Measurements from ENCODE around the gene ABCA8. TPM values are rescaled to one million over a fixed set of nuclear protein-coding genes. Genes with fewer than 3 reads are reported as not detected.
"Not testable (repeated sequence)": the region's sequence is repeated elsewhere in the genome, so short reads cannot be mapped to it uniquely, and the experiment has no call there.

The ABCA8 gene
- total and polyA plus RNA-seq, 3 experiments from 2014 or later, result not detected

GRCh38 chr17:68950725-68951124, 4.5 kb downstream of the ABCA8 start:
- H3K9me3 ChIP-seq (ENCODE audit: low read length), result no peaks in the 10 kb centered on the region

GRCh38 chr17:68947868-68948267, 7.3 kb downstream of the ABCA8 start:
- POLR2A ChIA-PET; DNase-seq; H3K9me3 Mint-ChIP-seq; CTCF ChIA-PET; H3K27me3 Mint-ChIP-seq; H3K4me3 ChIP-seq (ENCODE audit: low read length); H3K4me1 Mint-ChIP-seq; H3K27ac Mint-ChIP-seq; H3K4me1 ChIP-seq (ENCODE audit: insufficient read depth, low read length); H3K36me3 Mint-ChIP-seq; H3K9me3 ChIP-seq (ENCODE audit: low read length); H3K27me3 ChIP-seq (ENCODE audit: insufficient read depth, low read length, poor library complexity, severe bottlenecking); H3K27ac ChIP-seq (ENCODE audit: low read depth, low read length); H3K36me3 ChIP-seq (ENCODE audit: insufficient read depth, low read length); H3K4me3 Mint-ChIP-seq: not testable (repeated sequence)

More at GRCh38 chr17:68950725-68951124, 4.5 kb downstream of the ABCA8 start:
- H3K4me1 ChIP-seq (ENCODE audit: insufficient read depth, low read length), result no peaks in the 10 kb centered on the region
- CTCF ChIA-PET, result no interaction called here
- no peak overlapping the region for H3K27ac ChIP-seq (ENCODE audit: low read depth, low read length)
- H3K4me3 Mint-ChIP-seq, result no peak overlapping the region
- H3K4me3 ChIP-seq (ENCODE audit: low read length), result no peak overlapping the region
- peaks cover 3 to 5% of the 10 kb centered on the region in 2 donors for H3K27me3 Mint-ChIP-seq
- no peaks in the 10 kb centered on the region for H3K4me1 Mint-ChIP-seq
- DNase-seq, result no peak
- no peaks in the 10 kb centered on the region for H3K27me3 ChIP-seq (ENCODE audit: insufficient read depth, low read length, poor library complexity, severe bottlenecking)
- H3K9me3 Mint-ChIP-seq, result peaks cover 0 to 2% (median 0%) of the 10 kb centered on the region in 5 donors
- POLR2A ChIA-PET, result no interaction called here
- no peaks in the 10 kb centered on the region for H3K36me3 Mint-ChIP-seq
- no peaks in the 10 kb centered on the region for H3K36me3 ChIP-seq (ENCODE audit: insufficient read depth, low read length)
- no peak overlapping the region for H3K27ac Mint-ChIP-seq

- no peaks in the 10 kb centered on the region for H3K4me1 Mint-ChIP-seq
- no peaks in the 10 kb centered on the region for H3K36me3 Mint-ChIP-seq
- no peak overlapping the region for H3K27ac ChIP-seq (ENCODE audit: low read depth, low read length)
- H3K4me3 Mint-ChIP-seq, result no peak overlapping the region
- H3K27ac Mint-ChIP-seq, result no peak overlapping the region
- no peak overlapping the region for H3K4me3 ChIP-seq (ENCODE audit: low read length)
- H3K9me3 ChIP-seq (ENCODE audit: low read length), result no peaks in the 10 kb centered on the region
- peaks cover 4 to 8% of the 10 kb centered on the region in 2 donors for H3K27me3 Mint-ChIP-seq
- H3K4me1 ChIP-seq (ENCODE audit: insufficient read depth, low read length), result no peaks in the 10 kb centered on the region
- ChIA-PET CTCF (no interaction called here), POLR2A (no interaction called here)
- no peaks in the 10 kb centered on the region for H3K27me3 ChIP-seq (ENCODE audit: insufficient read depth, low read length, poor library complexity, severe bottlenecking)
- peaks cover 0 to 3% (median 0%) of the 10 kb centered on the region in 5 donors for H3K9me3 Mint-ChIP-seq
- DNase-seq, result no peak
- no peaks in the 10 kb centered on the region for H3K36me3 ChIP-seq (ENCODE audit: insufficient read depth, low read length)
These were observed 10.7 kb downstream of the ABCA8 start for GRCh38 chr17:68944435-68945035.

GRCh38 chr17:68943812-68944182, 11.4 kb downstream of the ABCA8 start:
- H3K36me3 ChIP-seq (ENCODE audit: insufficient read depth, low read length); POLR2A ChIA-PET; H3K36me3 Mint-ChIP-seq; CTCF ChIA-PET; H3K4me1 ChIP-seq (ENCODE audit: insufficient read depth, low read length); H3K27me3 ChIP-seq (ENCODE audit: insufficient read depth, low read length, poor library complexity, severe bottlenecking); H3K27ac Mint-ChIP-seq; H3K4me3 ChIP-seq (ENCODE audit: low read length); H3K9me3 ChIP-seq (ENCODE audit: low read length); H3K4me1 Mint-ChIP-seq; H3K27me3 Mint-ChIP-seq; H3K27ac ChIP-seq (ENCODE audit: low read depth, low read length); H3K9me3 Mint-ChIP-seq; DNase-seq; H3K4me3 Mint-ChIP-seq: not testable (repeated sequence)

GRCh38 chr17:68943123-68943811, 11.9 kb downstream of the ABCA8 start:
- DNase-seq, result no peak
- ChIA-PET POLR2A (no interaction called here), CTCF (no interaction called here)
- Histone ChIP-seq H3K27me3 (ENCODE audit: insufficient read depth, low read length, poor library complexity, severe bottlenecking) (no peaks in the 10 kb centered on the region), H3K36me3 (ENCODE audit: insufficient read depth, low read length) (no peaks in the 10 kb centered on the region), H3K27ac (ENCODE audit: low read depth, low read length) (no peak overlapping the region), H3K4me3 (ENCODE audit: low read length) (no peak overlapping the region), H3K9me3 (ENCODE audit: low read length) (no peaks in the 10 kb centered on the region), H3K4me1 (ENCODE audit: insufficient read depth, low read length) (no peaks in the 10 kb centered on the region)
- Mint-ChIP-seq H3K27ac (no peak overlapping the region), H3K4me3 (no peak overlapping the region), H3K9me3 (peaks cover 0 to 3% (median 0%) of the 10 kb centered on the region in 5 donors), H3K4me1 (no peaks in the 10 kb centered on the region), H3K27me3 (peaks cover 4 to 8% of the 10 kb centered on the region in 2 donors), H3K36me3 (no peaks in the 10 kb centered on the region)

GRCh38 chr17:68942389-68942788, 12.8 kb downstream of the ABCA8 start:
- Mint-ChIP-seq H3K27me3 (peaks cover 7 to 8% of the 10 kb centered on the region in 2 donors), H3K9me3 (peaks cover 0 to 3% (median 0%) of the 10 kb centered on the region in 5 donors), H3K4me3 (no peak overlapping the region), H3K36me3 (no peaks in the 10 kb centered on the region), H3K27ac (no peak overlapping the region), H3K4me1 (no peaks in the 10 kb centered on the region)
- CTCF ChIA-PET, result no interaction called here
- Histone ChIP-seq H3K36me3 (ENCODE audit: insufficient read depth, low read length) (no peaks in the 10 kb centered on the region), H3K4me1 (ENCODE audit: insufficient read depth, low read length) (no peaks in the 10 kb centered on the region), H3K9me3 (ENCODE audit: low read length) (no peaks in the 10 kb centered on the region), H3K4me3 (ENCODE audit: low read length) (no peak overlapping the region), H3K27me3 (ENCODE audit: insufficient read depth, low read length, poor library complexity, severe bottlenecking) (no peaks in the 10 kb centered on the region), H3K27ac (ENCODE audit: low read depth, low read length) (no peak overlapping the region)
- no peak for DNase-seq
- POLR2A ChIA-PET, result no interaction called here

GRCh38 chr17:68941761-68942160, 13.4 kb downstream of the ABCA8 start:
- H3K36me3 Mint-ChIP-seq, result no peaks in the 10 kb centered on the region
- no peaks in the 10 kb centered on the region for H3K4me1 Mint-ChIP-seq
- no peak overlapping the region for H3K4me3 Mint-ChIP-seq
- no peak for DNase-seq
- CTCF ChIA-PET, result no interaction called here
- H3K27ac Mint-ChIP-seq, result no peak overlapping the region
- Histone ChIP-seq H3K4me3 (ENCODE audit: low read length) (no peak overlapping the region), H3K4me1 (ENCODE audit: insufficient read depth, low read length) (no peaks in the 10 kb centered on the region), H3K27ac (ENCODE audit: low read depth, low read length) (no peak overlapping the region), H3K9me3 (ENCODE audit: low read length) (no peaks in the 10 kb centered on the region), H3K27me3 (ENCODE audit: insufficient read depth, low read length, poor library complexity, severe bottlenecking) (no peaks in the 10 kb centered on the region), H3K36me3 (ENCODE audit: insufficient read depth, low read length) (no peaks in the 10 kb centered on the region)
- POLR2A ChIA-PET, result no interaction called here
- peaks cover 8 to 11% of the 10 kb centered on the region in 2 donors for H3K27me3 Mint-ChIP-seq
- peaks cover 0 to 3% (median 0%) of the 10 kb centered on the region in 5 donors for H3K9me3 Mint-ChIP-seq

- POLR2A ChIA-PET, result no interaction called here
- Mint-ChIP-seq H3K27ac (no peak overlapping the region), H3K4me1 (no peaks in the 10 kb centered on the region), H3K27me3 (peaks cover 6 to 19% of the 10 kb centered on the region in 2 donors), H3K36me3 (no peaks in the 10 kb centered on the region), H3K4me3 (no peak overlapping the region), H3K9me3 (peaks cover 0 to 3% (median 0%) of the 10 kb centered on the region in 5 donors)
- Histone ChIP-seq H3K27ac (ENCODE audit: low read depth, low read length) (no peak overlapping the region), H3K36me3 (ENCODE audit: insufficient read depth, low read length) (no peaks in the 10 kb centered on the region), H3K27me3 (ENCODE audit: insufficient read depth, low read length, poor library complexity, severe bottlenecking) (no peaks in the 10 kb centered on the region), H3K4me3 (ENCODE audit: low read length) (no peak overlapping the region), H3K4me1 (ENCODE audit: insufficient read depth, low read length) (no peaks in the 10 kb centered on the region), H3K9me3 (ENCODE audit: low read length) (no peaks in the 10 kb centered on the region)
- CTCF ChIA-PET, result no interaction called here
- DNase-seq, result no peak
These were observed 16.0 kb downstream of the ABCA8 start for GRCh38 chr17:68939195-68939594.

Measured in CD8-positive, alpha-beta memory T cell (primary cell).